22Rv1 (cell line): Measurements from ENCODE around the gene SPEG.

ENCODE experiments used
- H3K27ac ChIP-seq: fragments of 450-650 bp; 2 replicates; pipeline ENCODE4 v1.5.1; 2017
- CTCF ChIP-seq: fragments of 450-650 bp; IDR thresholded peaks from 2 replicates; pipeline ENCODE4 v1.5.1; 2017; ENCODE audit warnings: mild to moderate bottlenecking
- ZFX ChIP-seq: fragments of 450-650 bp; IDR thresholded peaks from 2 replicates; pipeline ENCODE4 v1.6.1; 2017; ENCODE audit warnings: antibody characterized with exemption, borderline replicate concordance

Gene SPEG

GRCh38 chr2:219414857-219415256 lies 19.8 kb upstream of the SPEG start:
- no peak for TF ChIP-seq ZFX
- no peak for TF ChIP-seq CTCF
- H3K27ac ChIP-seq = no peak overlapping the region

- H3K27ac ChIP-seq = no peak overlapping the region
- TF ChIP-seq ZFX (no peak), CTCF (no peak)
Observed at GRCh38 chr2:219415580-219416234, 18.9 kb upstream of the SPEG start.

GRCh38 chr2:219416235-219416602 lies 18.4 kb upstream of the SPEG start:
- no peak for TF ChIP-seq CTCF
- no peak for TF ChIP-seq ZFX
- H3K27ac ChIP-seq = no peak overlapping the region

- no peak overlapping the region for H3K27ac ChIP-seq
- TF ChIP-seq CTCF (no peak), ZFX (no peak)
Observed at GRCh38 chr2:219416938-219417337, 17.7 kb upstream of the SPEG start.

GRCh38 chr2:219417374-219417773 lies 17.3 kb upstream of the SPEG start:
- TF ChIP-seq ZFX = no peak
- TF ChIP-seq CTCF = no peak
- no peak overlapping the region for H3K27ac ChIP-seq

GRCh38 chr2:219418155-219419011 lies 16.3 kb upstream of the SPEG start, which contains the start of gene DES:
Gene DES (plus strand): TSS chr2:219418377. CDS start chr2:219418463, 86 bp downstream.
- H3K27ac ChIP-seq = no peak within 1 kb of the TSS
- TF ChIP-seq ZFX (no peak), CTCF (no peak)

GRCh38 chr2:219419012-219419324 lies 15.7 kb upstream of the SPEG start:
- no peak overlapping the region for H3K27ac ChIP-seq
- TF ChIP-seq CTCF = no peak
- TF ChIP-seq ZFX = no peak
